GM19463 (cell line): ENCODE results near the gene COL6A3.
"Not testable (repeated sequence)": the region's sequence is repeated elsewhere in the genome, so short reads cannot be mapped to it uniquely, and the experiment has no call there.

Source experiments
- ATAC-seq: cut with Tn5 transposase; IDR thresholded peaks from one replicate; pipeline ENCODE4 v1.9.1; 2021; ENCODE audit warnings: mild to moderate bottlenecking, moderate library complexity; ENCODE audit not compliant: unreplicated experiment

Gene COL6A3

GRCh38 chr2:237384672-237385020 is 29.3 kb downstream of the COL6A3 start:
- no peak for ATAC-seq

GRCh38 chr2:237383991-237384671 is 29.8 kb downstream of the COL6A3 start:
- ATAC-seq = no peak

DNA sequence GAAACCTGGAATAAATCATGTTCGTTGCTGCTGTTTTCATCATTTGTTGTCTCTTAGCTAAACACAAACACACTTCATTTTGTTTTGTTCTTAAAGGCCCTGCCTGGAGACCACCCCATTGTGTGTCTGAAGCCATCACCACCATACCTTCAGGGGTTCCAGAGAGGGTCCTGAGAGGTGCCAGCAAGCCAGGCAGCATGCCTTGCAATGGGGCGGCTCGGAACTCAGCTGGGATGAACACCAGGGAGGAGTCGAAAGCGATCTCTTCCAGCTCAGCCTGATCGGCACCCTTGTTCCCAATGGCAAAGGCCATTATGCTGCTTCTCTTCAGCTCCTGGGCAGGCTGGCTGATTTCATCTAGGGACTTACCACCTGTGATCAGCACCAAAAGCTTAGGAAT is 33.2 kb downstream of the COL6A3 start:
- ATAC-seq = no peak

GRCh38 chr2:237379636-237380035 is 34.3 kb downstream of the COL6A3 start:
- ATAC-seq = no peak

- no peak for ATAC-seq
These were observed 35.3 kb downstream of the COL6A3 start for GRCh38 chr2:237378650-237379049.

GRCh38 chr2:237374284-237375060 is 39.5 kb downstream of the COL6A3 start:
- no peak for ATAC-seq

DNA sequence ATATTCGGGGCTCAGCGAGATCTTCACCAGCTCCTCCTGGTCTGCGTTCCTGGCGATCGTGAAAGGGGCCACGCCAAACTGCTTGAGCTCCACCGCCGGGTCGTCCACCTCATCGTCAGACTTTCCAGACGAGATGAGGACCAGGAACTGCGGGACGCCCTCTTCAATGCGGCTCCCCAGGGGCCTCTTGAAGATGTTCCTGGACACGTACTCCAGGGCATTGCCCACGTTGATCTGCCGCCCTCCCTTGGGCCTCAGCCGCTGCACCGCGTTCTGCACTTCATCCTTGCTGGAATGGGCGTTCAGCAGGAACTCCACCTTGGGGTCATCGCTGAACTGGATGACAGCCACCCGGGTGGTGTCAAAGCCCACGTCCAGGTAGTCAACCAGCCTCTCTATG is 42.1 kb downstream of the COL6A3 start:
- no peak for ATAC-seq

- ATAC-seq = no peak
These were observed 48.3 kb downstream of the COL6A3 start for GRCh38 chr2:237365671-237366070.

DNA sequence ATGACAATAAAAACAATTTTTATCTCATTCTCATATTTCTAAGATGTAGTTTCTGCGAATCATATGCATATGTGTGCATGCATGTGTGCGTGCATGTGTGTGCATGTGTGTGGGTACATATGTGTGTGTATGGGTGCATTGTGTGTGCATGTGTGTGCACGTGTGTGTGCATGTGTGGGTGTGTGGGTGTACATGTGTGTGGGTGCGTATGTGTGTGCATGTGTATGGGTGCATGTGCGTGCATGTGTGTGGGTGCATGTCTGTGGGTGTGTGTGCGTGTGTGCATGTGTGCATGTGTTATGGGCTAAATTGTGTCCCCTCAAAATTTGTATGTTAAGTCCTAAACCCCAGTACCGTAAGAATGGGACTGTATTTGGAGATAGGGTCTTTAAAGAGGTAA is 49.3 kb downstream of the COL6A3 start:
- ATAC-seq = no peak

DNA sequence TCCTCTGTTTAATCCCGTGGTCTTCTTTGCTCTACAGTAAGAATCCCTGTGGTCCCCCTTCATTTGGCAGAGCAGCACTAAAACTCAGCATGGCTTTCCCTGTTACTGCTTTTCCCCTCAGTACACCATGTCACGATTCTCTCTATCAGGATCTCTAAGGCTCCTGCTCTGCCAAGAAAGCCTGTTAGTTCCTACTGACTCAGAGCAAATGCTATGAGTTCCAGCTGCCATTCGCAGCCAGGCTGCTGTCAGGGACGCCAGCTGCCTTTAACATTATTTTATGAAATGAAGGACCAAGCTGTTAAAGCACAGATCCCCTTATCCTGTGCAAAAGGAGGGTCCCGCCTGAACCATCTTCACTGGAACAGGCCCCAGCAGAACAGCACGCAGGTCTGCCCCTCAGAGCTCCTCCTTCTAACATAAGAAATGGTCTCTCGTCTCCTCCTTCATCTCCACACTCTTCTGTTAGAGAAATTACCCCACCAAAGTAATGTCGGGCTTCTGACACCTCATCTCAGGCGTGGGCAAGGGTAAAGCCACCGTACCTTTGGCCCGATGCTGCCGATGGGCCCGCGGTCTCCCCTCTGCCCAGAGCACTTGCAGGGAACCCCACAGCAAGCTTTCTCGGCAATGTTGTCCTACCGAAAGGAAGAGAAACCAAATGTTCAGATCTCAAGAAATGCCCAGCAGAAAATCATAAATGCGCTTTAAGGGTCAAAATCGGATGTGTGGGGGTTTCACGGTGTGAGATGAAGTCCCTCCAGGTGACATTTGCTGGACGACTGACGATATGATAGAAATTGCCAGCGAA is 52.6 kb downstream of the COL6A3 start:
- ATAC-seq = no peak

- ATAC-seq = no peak
These were observed 53.8 kb downstream of the COL6A3 start for GRCh38 chr2:237359894-237360780.

- ATAC-seq = no peak
These were observed 54.5 kb downstream of the COL6A3 start for GRCh38 chr2:237359518-237359840.

GRCh38 chr2:237358721-237359517 is 55.0 kb downstream of the COL6A3 start:
- no peak for ATAC-seq

DNA sequence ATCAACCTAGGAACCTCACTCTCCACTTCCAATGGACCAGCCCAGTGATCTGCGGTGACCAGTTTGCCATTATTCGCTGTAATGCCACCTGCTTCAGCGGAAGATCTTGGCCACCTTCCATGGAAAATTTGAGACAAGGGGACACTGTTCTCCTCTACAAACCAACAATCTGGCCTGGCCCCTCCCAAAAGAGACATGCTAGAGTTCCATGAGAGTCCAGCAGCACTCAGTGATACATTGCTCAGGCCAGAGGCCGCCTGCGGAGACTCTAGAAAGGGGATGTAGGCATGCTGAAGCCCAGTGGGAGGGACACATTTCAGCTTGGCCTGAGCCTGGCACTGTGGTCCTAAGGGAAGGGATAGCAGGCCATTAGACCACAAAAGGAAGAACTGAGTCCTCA is 58.3 kb downstream of the COL6A3 start:
- ATAC-seq = no peak

DNA sequence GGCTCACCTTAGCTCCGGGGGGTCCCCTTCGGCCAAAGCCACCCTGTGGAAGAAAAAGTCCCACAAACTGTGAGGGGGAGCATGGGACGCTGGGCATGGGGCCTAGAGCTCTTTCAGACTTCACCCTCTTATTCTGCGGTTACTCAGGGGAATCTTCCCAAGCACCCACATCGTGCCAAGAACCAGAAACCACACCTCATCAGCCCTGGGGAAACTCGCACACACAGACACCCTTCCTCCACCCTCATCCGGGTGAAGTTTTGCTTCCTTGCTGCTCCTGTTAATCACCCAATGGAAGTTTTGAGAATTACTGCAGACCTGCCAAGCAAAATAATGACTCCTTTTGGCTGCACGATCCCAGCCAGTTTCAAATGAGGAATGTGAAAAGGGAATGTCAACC is 59.1 kb downstream of the COL6A3 start:
- no peak for ATAC-seq

DNA sequence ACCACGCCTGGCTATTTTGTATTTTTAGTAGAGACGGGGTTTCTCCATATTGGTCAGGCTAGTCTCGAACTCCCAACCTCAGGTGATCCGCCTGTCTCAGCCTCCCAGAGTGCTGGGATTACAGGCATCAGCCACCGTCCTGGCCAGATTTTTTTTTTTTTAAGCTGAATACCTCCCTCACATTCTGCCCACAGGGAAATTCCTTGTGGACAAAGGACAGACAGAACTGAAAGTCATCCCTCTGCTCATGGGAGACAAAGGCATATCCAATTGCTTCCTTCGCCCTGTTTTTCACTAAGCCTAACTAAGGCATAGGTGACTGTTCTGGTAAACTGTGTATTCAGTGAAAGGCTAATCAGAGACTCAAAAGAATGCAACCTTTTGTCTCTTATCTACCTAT is 59.8 kb downstream of the COL6A3 start:
- not testable (repeated sequence) for ATAC-seq

DNA sequence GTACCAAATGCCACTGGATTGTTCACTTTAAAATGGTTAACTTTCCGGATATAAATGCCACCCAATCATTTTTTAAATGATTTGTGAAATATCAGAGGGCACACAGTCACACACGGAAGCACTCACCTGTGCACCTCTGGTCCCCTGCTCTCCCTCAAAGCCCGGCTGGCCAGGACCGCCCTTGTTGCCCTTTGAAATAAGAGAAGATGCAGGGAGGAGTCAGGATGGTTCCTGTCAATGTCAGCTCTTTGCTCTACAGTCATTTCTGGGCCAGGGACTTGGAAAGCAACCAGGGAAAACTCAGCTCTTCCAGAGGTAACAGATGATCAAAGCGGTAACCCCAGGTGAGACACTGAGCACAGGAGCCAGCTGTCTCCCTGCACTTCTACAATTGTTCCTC is 60.7 kb downstream of the COL6A3 start:
- no peak for ATAC-seq

DNA sequence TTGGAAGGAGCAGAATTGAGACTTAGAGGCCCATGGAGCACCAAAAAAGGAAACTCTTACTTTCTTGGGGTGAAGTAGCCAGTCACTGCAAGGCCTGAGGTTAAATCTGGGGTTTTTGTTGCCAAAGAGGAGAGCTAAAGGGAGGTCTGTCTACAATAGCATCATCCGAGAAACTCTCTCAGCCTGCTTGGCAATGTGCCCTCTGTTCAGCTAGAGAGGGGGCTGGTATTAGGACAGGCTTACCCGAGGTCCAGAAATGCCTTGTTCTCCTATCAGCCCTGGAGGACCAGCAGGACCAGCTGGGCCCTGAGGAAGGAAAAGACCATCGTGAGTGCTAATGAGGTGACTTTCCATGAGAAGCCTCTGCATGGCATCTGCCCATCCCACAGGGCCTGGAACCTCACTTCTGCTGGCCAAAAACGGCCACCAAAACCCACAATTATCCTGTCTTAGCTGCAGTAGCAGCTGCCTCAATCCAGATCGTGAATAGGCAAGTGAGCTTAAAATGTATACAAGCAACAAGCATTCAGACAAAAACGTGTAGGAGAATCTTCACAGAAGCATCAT is 61.6 kb downstream of the COL6A3 start:
- no peak for ATAC-seq

GRCh38 chr2:237351796-237352195 is 62.2 kb downstream of the COL6A3 start:
- no peak for ATAC-seq

DNA sequence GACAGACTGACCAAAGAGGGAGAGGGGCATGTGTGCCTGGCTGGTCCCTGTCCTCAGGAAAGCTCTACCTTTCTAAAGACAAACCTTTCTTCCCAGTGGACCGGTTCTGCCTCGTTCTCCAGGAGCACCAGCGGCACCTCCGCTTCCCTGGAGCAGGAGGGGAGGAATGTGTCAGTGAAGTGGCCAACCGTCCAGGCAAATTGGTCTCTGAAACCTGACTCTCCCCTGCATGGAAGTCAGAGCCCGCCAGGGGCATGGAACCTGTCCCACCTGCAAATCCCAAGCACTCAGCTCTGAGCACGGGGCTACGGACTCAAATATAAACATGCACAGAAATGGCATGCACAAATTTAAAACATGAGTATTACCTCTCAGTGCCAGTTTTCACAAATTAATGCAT is 62.9 kb downstream of the COL6A3 start:
- ATAC-seq = no peak
